NCI-H1105 (cell line): ENCODE measurements around the gene DHX58.

Experiments used
- DNase-seq: peaks from one replicate; lab custom pipeline; 2025; lab: John Stamatoyannopoulos, UW

DHX58 gene

GRCh38 chr17:42109086-42109485, 3.4 kb downstream of the DHX58 start:
- no peak for DNase-seq

GRCh38 chr17:42107597-42108576, 4.6 kb downstream of the DHX58 start:
- DNase-seq, result peak; percentile 80

- no peak for DNase-seq
These were observed 5.4 kb downstream of the DHX58 start for GRCh38 chr17:42107124-42107523.

GRCh38 chr17:42106009-42106408, 6.5 kb downstream of the DHX58 start:
- no peak for DNase-seq

- DNase-seq, result no peak
These were observed 8.2 kb downstream of the DHX58 start for GRCh38 chr17:42104264-42104663.

- DNase-seq, result no peak
These were observed 9.1 kb downstream of the DHX58 start for GRCh38 chr17:42103221-42103954.

- no peak for DNase-seq
These were observed 10.8 kb downstream of the DHX58 start for GRCh38 chr17:42101513-42102292.

GRCh38 chr17:42098730-42099399, 13.6 kb downstream of the DHX58 start:
- no peak for DNase-seq

GRCh38 chr17:42097691-42098631, 14.6 kb downstream of the DHX58 start, which contains the start of gene ZNF385C:
Gene ZNF385C (minus strand): TSS chr17:42098473. CDS start chr17:42063056, 35,417 bp downstream.
- peak; percentile 23 for DNase-seq

- no peak for DNase-seq
These were observed 16.0 kb downstream of the DHX58 start for GRCh38 chr17:42096360-42097111.

- DNase-seq, result no peak
These were observed 18.0 kb downstream of the DHX58 start for GRCh38 chr17:42094375-42095069.

GRCh38 chr17:42092939-42093338, 19.6 kb downstream of the DHX58 start:
- no peak for DNase-seq

- no peak for DNase-seq
These were observed 21.3 kb downstream of the DHX58 start for GRCh38 chr17:42090964-42091790.

GRCh38 chr17:42088736-42089135, 23.8 kb downstream of the DHX58 start:
- DNase-seq, result no peak

GRCh38 chr17:42087736-42088705, 24.5 kb downstream of the DHX58 start:
- no peak for DNase-seq

- no peak for DNase-seq
These were observed 25.3 kb downstream of the DHX58 start for GRCh38 chr17:42087042-42087701.
